Stimulated activated CD4-positive, alpha-beta T cell treated with anti-CD3 and anti-CD28 coated beads, Interleukin-4, amount 100 ng/mL, for 24 hours (primary cell): ENCODE results near the gene DBF4.
"Not testable (repeated sequence)": the region's sequence is repeated elsewhere in the genome, so short reads cannot be mapped to it uniquely, and the experiment has no call there.

Experiments
- DNase-seq: peaks from one replicate; pipeline ENCODE4 v3.0.0-alpha.2; 2020

Gene DBF4

GRCh38 chr7:87885018-87885417, 8.7 kb downstream of the DBF4 start:
- no peak for DNase-seq

GRCh38 chr7:87886875-87887274, 10.6 kb downstream of the DBF4 start:
- no peak for DNase-seq

GRCh38 chr7:87895363-87895762, 19.1 kb downstream of the DBF4 start:
- no peak for DNase-seq

GRCh38 chr7:87899255-87899654, 23.0 kb downstream of the DBF4 start:
- no peak for DNase-seq

- not testable (repeated sequence) for DNase-seq
Measured at GRCh38 chr7:87907136-87907906, 31.0 kb downstream of the DBF4 start.

- DNase-seq, result not testable (repeated sequence)
Measured at GRCh38 chr7:87908814-87909213, 32.5 kb downstream of the DBF4 start.

- no peak for DNase-seq
Measured at GRCh38 chr7:87912121-87912520, 35.8 kb downstream of the DBF4 start.

- no peak for DNase-seq
Measured at GRCh38 chr7:87918740-87919139, 42.4 kb downstream of the DBF4 start.

- DNase-seq, result no peak
Measured at GRCh38 chr7:87919875-87920274, 43.6 kb downstream of the DBF4 start.

- no peak for DNase-seq
Measured at GRCh38 chr7:87920578-87920977, 44.3 kb downstream of the DBF4 start.

GRCh38 chr7:87922759-87923395, 46.6 kb downstream of the DBF4 start:
- DNase-seq, result not testable (repeated sequence)

GRCh38 chr7:87926581-87927461, 50.5 kb downstream of the DBF4 start:
- DNase-seq, result no peak

- no peak for DNase-seq
Measured at GRCh38 chr7:87933605-87933952, 57.3 kb downstream of the DBF4 start.

- peak; percentile 78 for DNase-seq
Measured at GRCh38 chr7:87933953-87934698, 57.8 kb downstream of the DBF4 start, which contains the start of gene ADAM22. TSS of gene ADAM22 (plus strand) at chr7:87934251. CDS start at chr7:87934466, 215 bp downstream.

GRCh38 chr7:87934699-87935383, 58.5 kb downstream of the DBF4 start:
- no peak for DNase-seq

GRCh38 chr7:87935384-87935706, 59.1 kb downstream of the DBF4 start:
- DNase-seq, result no peak

GRCh38 chr7:87941138-87941537, 64.8 kb downstream of the DBF4 start:
- no peak for DNase-seq

GRCh38 chr7:87944547-87944946, 68.3 kb downstream of the DBF4 start:
- DNase-seq, result no peak

GRCh38 chr7:87945926-87946325, 69.6 kb downstream of the DBF4 start:
- DNase-seq, result not testable (repeated sequence)

GRCh38 chr7:87948371-87948770, 72.1 kb downstream of the DBF4 start:
- DNase-seq, result no peak
